ENCODE data around the gene CCNYL1.

Gene CCNYL1

DNA sequence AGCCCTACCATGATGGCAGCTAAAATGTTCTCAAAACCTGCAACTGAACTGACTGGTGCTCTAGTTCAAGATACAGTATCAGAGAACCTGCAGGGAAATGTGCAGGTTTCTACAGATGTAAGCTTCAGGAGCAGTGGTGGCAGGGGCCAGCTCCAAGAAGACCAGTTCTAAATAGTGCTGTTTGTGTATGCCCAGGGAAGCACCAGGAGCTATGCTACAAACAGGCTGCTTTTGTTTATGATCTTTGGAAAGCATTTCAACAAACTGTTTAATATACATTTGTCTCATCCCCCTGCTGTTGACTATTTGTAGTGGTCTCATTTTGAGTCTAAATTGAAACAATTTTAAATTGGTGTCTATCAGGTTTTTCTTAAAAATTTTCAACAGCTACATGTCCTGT, 37.6 kb downstream of the CCNYL1 start:
- TF ChIP-seq ARNTL (CRISPR knock-in tag; IDR thresholded peaks at IDR 0.05; ENCODE audit: borderline replicate concordance, low read depth), result no peak
- no peak for TF ChIP-seq ESRRG (CRISPR knock-in tag; IDR thresholded peaks at IDR 0.05)
- TF ChIP-seq SNAI2 (CRISPR knock-in tag; IDR thresholded peaks at IDR 0.05), result no peak
- no peak for TF ChIP-seq RARB (CRISPR knock-in tag; IDR thresholded peaks at IDR 0.05)
- no peak for TF ChIP-seq GLIS3 (CRISPR knock-in tag; IDR thresholded peaks at IDR 0.05)
- no peak for TF ChIP-seq ZC3H10 (CRISPR knock-in tag; IDR thresholded peaks at IDR 0.05)
- no peak for TF ChIP-seq OSR1 (CRISPR knock-in tag; IDR thresholded peaks at IDR 0.05)
- TF ChIP-seq POU6F1 (CRISPR knock-in tag; IDR thresholded peaks at IDR 0.05; ENCODE audit: borderline replicate concordance, low read depth), result no peak
- TF ChIP-seq ZFP3 (CRISPR knock-in tag; IDR thresholded peaks at IDR 0.05), result no peak
- TF ChIP-seq CSDC2 (CRISPR knock-in tag; IDR thresholded peaks at IDR 0.05), result no peak
- TF ChIP-seq, protein P1, sequence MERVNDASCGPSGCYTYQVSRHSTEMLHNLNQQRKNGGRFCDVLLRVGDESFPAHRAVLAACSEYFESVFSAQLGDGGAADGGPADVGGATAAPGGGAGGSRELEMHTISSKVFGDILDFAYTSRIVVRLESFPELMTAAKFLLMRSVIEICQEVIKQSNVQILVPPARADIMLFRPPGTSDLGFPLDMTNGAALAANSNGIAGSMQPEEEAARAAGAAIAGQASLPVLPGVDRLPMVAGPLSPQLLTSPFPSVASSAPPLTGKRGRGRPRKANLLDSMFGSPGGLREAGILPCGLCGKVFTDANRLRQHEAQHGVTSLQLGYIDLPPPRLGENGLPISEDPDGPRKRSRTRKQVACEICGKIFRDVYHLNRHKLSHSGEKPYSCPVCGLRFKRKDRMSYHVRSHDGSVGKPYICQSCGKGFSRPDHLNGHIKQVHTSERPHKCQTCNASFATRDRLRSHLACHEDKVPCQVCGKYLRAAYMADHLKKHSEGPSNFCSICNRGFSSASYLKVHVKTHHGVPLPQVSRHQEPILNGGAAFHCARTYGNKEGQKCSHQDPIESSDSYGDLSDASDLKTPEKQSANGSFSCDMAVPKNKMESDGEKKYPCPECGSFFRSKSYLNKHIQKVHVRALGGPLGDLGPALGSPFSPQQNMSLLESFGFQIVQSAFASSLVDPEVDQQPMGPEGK (CRISPR knock-in tag; IDR thresholded peaks at IDR 0.05; ENCODE audit: borderline replicate concordance), result no peak
- no peak for TF ChIP-seq ZNF8 (CRISPR knock-in tag; IDR thresholded peaks at IDR 0.05)
- TF ChIP-seq, protein P2, sequence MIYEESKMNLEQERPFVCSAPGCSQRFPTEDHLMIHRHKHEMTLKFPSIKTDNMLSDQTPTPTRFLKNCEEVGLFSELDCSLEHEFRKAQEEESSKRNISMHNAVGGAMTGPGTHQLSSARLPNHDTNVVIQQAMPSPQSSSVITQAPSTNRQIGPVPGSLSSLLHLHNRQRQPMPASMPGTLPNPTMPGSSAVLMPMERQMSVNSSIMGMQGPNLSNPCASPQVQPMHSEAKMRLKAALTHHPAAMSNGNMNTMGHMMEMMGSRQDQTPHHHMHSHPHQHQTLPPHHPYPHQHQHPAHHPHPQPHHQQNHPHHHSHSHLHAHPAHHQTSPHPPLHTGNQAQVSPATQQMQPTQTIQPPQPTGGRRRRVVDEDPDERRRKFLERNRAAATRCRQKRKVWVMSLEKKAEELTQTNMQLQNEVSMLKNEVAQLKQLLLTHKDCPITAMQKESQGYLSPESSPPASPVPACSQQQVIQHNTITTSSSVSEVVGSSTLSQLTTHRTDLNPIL (CRISPR knock-in tag; IDR thresholded peaks at IDR 0.05; ENCODE audit: low read depth), result no peak
- TF ChIP-seq, protein P3, sequence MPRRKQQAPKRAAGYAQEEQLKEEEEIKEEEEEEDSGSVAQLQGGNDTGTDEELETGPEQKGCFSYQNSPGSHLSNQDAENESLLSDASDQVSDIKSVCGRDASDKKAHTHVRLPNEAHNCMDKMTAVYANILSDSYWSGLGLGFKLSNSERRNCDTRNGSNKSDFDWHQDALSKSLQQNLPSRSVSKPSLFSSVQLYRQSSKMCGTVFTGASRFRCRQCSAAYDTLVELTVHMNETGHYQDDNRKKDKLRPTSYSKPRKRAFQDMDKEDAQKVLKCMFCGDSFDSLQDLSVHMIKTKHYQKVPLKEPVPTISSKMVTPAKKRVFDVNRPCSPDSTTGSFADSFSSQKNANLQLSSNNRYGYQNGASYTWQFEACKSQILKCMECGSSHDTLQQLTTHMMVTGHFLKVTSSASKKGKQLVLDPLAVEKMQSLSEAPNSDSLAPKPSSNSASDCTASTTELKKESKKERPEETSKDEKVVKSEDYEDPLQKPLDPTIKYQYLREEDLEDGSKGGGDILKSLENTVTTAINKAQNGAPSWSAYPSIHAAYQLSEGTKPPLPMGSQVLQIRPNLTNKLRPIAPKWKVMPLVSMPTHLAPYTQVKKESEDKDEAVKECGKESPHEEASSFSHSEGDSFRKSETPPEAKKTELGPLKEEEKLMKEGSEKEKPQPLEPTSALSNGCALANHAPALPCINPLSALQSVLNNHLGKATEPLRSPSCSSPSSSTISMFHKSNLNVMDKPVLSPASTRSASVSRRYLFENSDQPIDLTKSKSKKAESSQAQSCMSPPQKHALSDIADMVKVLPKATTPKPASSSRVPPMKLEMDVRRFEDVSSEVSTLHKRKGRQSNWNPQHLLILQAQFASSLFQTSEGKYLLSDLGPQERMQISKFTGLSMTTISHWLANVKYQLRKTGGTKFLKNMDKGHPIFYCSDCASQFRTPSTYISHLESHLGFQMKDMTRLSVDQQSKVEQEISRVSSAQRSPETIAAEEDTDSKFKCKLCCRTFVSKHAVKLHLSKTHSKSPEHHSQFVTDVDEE (CRISPR knock-in tag; IDR thresholded peaks at IDR 0.05), result no peak
- TF ChIP-seq ZFP30 (CRISPR knock-in tag; IDR thresholded peaks at IDR 0.05), result no peak
- TF ChIP-seq TCF4 (CRISPR knock-in tag; IDR thresholded peaks at IDR 0.05; ENCODE audit: borderline replicate concordance), result no peak
- TF ChIP-seq, protein P4, sequence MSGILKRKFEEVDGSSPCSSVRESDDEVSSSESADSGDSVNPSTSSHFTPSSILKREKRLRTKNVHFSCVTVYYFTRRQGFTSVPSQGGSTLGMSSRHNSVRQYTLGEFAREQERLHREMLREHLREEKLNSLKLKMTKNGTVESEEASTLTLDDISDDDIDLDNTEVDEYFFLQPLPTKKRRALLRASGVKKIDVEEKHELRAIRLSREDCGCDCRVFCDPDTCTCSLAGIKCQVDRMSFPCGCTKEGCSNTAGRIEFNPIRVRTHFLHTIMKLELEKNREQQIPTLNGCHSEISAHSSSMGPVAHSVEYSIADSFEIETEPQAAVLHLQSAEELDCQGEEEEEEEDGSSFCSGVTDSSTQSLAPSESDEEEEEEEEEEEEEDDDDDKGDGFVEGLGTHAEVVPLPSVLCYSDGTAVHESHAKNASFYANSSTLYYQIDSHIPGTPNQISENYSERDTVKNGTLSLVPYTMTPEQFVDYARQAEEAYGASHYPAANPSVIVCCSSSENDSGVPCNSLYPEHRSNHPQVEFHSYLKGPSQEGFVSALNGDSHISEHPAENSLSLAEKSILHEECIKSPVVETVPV (CRISPR knock-in tag; IDR thresholded peaks at IDR 0.05), result no peak
- TF ChIP-seq ISL1 (CRISPR knock-in tag; IDR thresholded peaks at IDR 0.05), result no peak
- TF ChIP-seq TOX (CRISPR knock-in tag; IDR thresholded peaks at IDR 0.05; ENCODE audit: borderline replicate concordance), result no peak
- no peak for TF ChIP-seq ZNF565 (CRISPR knock-in tag; conservative IDR thresholded peaks at IDR 0.05; ENCODE audit: low read depth)
- ATAC-seq, result no peak

DNA sequence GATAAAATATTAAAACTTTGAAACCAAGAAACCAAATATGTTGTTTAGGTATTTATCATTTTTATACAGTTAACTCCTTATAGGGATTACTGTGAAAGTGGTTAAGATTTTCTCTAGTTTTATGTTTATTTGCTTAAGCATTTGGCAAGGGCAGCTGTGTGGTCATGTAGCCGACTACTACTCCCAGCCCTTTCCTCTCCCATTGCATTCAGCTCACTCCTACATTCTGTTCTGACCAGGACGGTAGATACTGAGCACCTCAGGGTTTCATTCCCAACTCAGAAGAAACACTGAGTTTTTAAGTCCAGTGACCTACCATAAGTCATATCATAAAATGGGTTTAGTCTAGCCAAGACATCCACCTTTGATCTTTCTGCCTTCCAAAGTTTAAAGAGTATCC, 38.4 kb downstream of the CCNYL1 start:
- no peak for ATAC-seq
- TF ChIP-seq CSDC2 (CRISPR knock-in tag; IDR thresholded peaks at IDR 0.05) (no peak), GLIS3 (CRISPR knock-in tag; IDR thresholded peaks at IDR 0.05) (no peak), ZNF70 (CRISPR knock-in tag; IDR thresholded peaks at IDR 0.05) (no peak), PPARA (CRISPR knock-in tag; IDR thresholded peaks at IDR 0.05; ENCODE audit: borderline replicate concordance) (no peak), TCF4 (CRISPR knock-in tag; IDR thresholded peaks at IDR 0.05; ENCODE audit: borderline replicate concordance) (no peak), ESRRG (CRISPR knock-in tag; IDR thresholded peaks at IDR 0.05) (no peak)
- TF ChIP-seq, protein P1 (CRISPR knock-in tag; IDR thresholded peaks at IDR 0.05; ENCODE audit: borderline replicate concordance), result no peak
- TF ChIP-seq, protein P3 (CRISPR knock-in tag; IDR thresholded peaks at IDR 0.05), result no peak
